GM21423 (cell line): Measurements from ENCODE around the gene BAIAP2L2.
"Not testable (repeated sequence)": the region's sequence is repeated elsewhere in the genome, so short reads cannot be mapped to it uniquely, and the experiment has no call there.

Experiments used
- ATAC-seq: cut with Tn5 transposase; IDR thresholded peaks from one replicate; pipeline ENCODE4 v1.9.1; 2021; ENCODE audit warnings: mild to moderate bottlenecking, moderate library complexity; ENCODE audit not compliant: unreplicated experiment

Gene BAIAP2L2

GRCh38 chr22:38040953-38041759, 69.3 kb downstream of the BAIAP2L2 start:
- ATAC-seq: no peak

- ATAC-seq: no peak
Observed at GRCh38 chr22:38038890-38039812, 71.3 kb downstream of the BAIAP2L2 start.

- no peak for ATAC-seq
Observed at GRCh38 chr22:38038426-38038825, 72.1 kb downstream of the BAIAP2L2 start.

- ATAC-seq: not testable (repeated sequence)
Observed at GRCh38 chr22:38037367-38038150, 72.9 kb downstream of the BAIAP2L2 start.

DNA sequence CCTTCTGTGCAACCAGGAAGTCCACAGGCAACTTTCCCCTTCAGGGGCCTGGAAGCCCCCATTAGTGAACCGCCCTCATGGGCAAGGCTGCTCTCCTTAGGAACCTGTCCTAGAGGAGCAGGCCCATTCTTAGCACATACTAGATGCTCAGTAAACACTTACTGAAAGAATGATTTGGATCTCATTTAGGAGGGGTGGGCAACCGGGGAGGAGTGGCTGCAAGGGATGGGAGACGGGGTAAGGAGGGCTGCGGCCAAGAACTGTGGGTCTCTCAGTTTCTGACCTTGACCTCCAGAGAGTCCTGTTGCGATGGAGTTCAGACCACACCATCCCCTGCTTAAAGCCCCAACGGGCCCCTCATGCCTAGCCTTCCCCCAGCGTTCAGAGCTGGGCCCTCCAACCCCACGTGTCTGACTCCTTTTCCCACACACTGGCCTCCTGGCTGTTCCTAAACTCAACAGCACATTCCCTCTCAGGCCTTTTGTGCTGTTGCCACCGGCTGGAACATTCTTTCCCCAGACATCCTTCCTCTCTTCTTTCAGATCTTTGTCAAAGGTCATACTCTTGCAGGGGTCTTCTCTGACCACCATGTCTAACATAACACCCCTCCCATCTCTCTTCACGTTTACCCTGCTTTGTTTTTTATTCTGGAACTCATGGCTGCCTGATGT, 74.0 kb downstream of the BAIAP2L2 start:
- ATAC-seq: no peak

GRCh38 chr22:38035530-38035885, 75.0 kb downstream of the BAIAP2L2 start:
- ATAC-seq: no peak
